K562 (cell line): ENCODE measurements around the gene HOXB13. TPM values are rescaled to one million over a fixed set of nuclear protein-coding genes. Genes with fewer than 3 reads are reported as not detected.
A peak's percentile ranks its signal among the peaks of the same experiment; 100 is the strongest.

Source experiments
- ARID2 ChIP-seq: fragments of 450-650 bp; IDR thresholded peaks from 2 replicates; pipeline ENCODE4 v1.6.1; 2017; ENCODE audit warnings: antibody characterized with exemption, mild to moderate bottlenecking
- BDP1 ChIP-seq: IDR thresholded peaks from 3 replicates; pipeline ENCODE4 v1.6.1; 2011; ENCODE audit not compliant: insufficient read length, insufficient read depth
- BRD9 ChIP-seq: fragments of 450-650 bp; IDR thresholded peaks from 2 replicates; pipeline ENCODE4 v1.6.1; 2018; ENCODE audit warnings: low read depth; ENCODE audit not compliant: partially characterized antibody
- C11orf30 ChIP-seq: fragments of 450-650 bp; IDR thresholded peaks from 2 replicates; pipeline ENCODE4 v1.6.1; 2016; ENCODE audit warnings: low read depth, mild to moderate bottlenecking
- CBX8 ChIP-seq: fragments of 200-600 bp; sonication (generic); IDR thresholded peaks from 2 replicates; pipeline ENCODE4 v1.6.1; 2012; ENCODE audit warnings: borderline replicate concordance, mixed run types, low read depth, mild to moderate bottlenecking, moderate library complexity, mixed read lengths, low read length, control low read depth, inconsistent platforms; ENCODE audit not compliant: poor library complexity, severe bottlenecking; ENCODE audit errors: extremely low read depth
- E2F3 ChIP-seq: fragments of 250-450 bp; sonication (Bioruptor Pico); IDR thresholded peaks from 2 replicates; pipeline ENCODE4 v1.4.0; 2020; ENCODE audit warnings: mild to moderate bottlenecking
- HMBOX1 ChIP-seq: sonication (generic); IDR thresholded peaks from 2 replicates; pipeline ENCODE4 v1.6.1; 2016
- MBD2 ChIP-seq: sonication (generic); IDR thresholded peaks from 2 replicates; pipeline ENCODE4 v1.6.1; 2016; ENCODE audit warnings: low read depth, borderline replicate concordance
- NELFE ChIP-seq: IDR thresholded peaks from 2 replicates; pipeline ENCODE4 v1.6.1; 2011; ENCODE audit warnings: mild to moderate bottlenecking; ENCODE audit not compliant: insufficient read depth, insufficient read length
- PCBP1 ChIP-seq: fragments of 200-400 bp; formaldehyde crosslinking; IDR thresholded peaks from 2 replicates; pipeline ENCODE4 v1.6.1; 2018; ENCODE audit warnings: mild to moderate bottlenecking, low read depth, low read length; ENCODE audit not compliant: poor library complexity, severe bottlenecking
- YBX1 ChIP-seq: fragments of 450-650 bp; IDR thresholded peaks from 2 replicates; pipeline ENCODE4 v1.7.1; 2016; ENCODE audit warnings: mild to moderate bottlenecking
- ZBTB1 ChIP-seq: sonication (generic); formaldehyde crosslinking; IDR thresholded peaks from 2 replicates; pipeline ENCODE4 v1.8.1; 2023; ENCODE audit warnings: missing genetic modification reagents, low read depth, mild to moderate bottlenecking, borderline replicate concordance
- ZNF318 ChIP-seq, 2 experiments: fragments of 450-650 bp; IDR thresholded peaks; 2 replicates each; pipeline ENCODE4 v1.6.1; 2016; ENCODE audit warnings: mild to moderate bottlenecking in 2 of 2, borderline replicate concordance in 1 of 2, low read depth in 1 of 2, moderate library complexity in 1 of 2
- polyA plus RNA-seq, 8 experiments: library from polyadenylated mRNA; depleted of rRNA in 4 of 8; stranded (reverse) in 5 of 8; unstranded in 3 of 8; fragments of >200 nt; fragmentation: Nextera tagmentation in 2 of 8; fragmentation: Illumina TruSeq in 1 of 8; extraction: Ambion mirVana in 2 of 8; extraction: Trizol in 1 of 8; gene quantifications; 2 replicates each; pipeline versions ENCODE4 v1.2.1 to v1.2.3, GENCODE V29; 2011 to 2014; ENCODE audit warnings: inconsistent platforms in 1 of 8, missing spikeins in 1 of 8
- total RNA-seq, 7 experiments: library from RNA; depleted of rRNA in 6 of 7; stranded (reverse); fragments of >200 nt in 6 of 7; fragmentation: Illumina TruSeq in 2 of 7; extraction: Trizol in 2 of 7; gene quantifications; 2 replicates each; pipeline versions ENCODE4 v1.2.1 to v1.2.3, GENCODE V29; 2011 to 2021; ENCODE audit warnings: low replicate concordance in 1 of 7

Gene HOXB13
- total and polyA plus RNA-seq, 9 of the 15 experiments (the other 6 are each of a cell fraction or from before 2014, with no cell fraction given), result not detected

- TF ChIP-seq ZNF318 (IDR thresholded peaks at IDR 0.05; ENCODE audit: borderline replicate concordance in 1 of 2, low read depth in 1 of 2) (no peak), NELFE (no peak), CBX8 (peak; percentile 93), PCBP1 (no peak), ZBTB1 (CRISPR knock-in tag) (no peak), E2F3 (no peak), ARID2 (no peak), HMBOX1 (no peak), BDP1 (no peak), BRD9 (no peak), MBD2 (no peak), YBX1 (no peak), C11orf30 (no peak)
These were observed 11.0 kb downstream of the HOXB13 start (continued) for GRCh38 chr17:48717367-48718226.
